Rectal smooth muscle tissue (tissue), 1 donor: ENCODE measurements around the gene TRABD.
"Not testable (repeated sequence)": the region's sequence is repeated elsewhere in the genome, so short reads cannot be mapped to it uniquely, and the experiment has no call there.

Experiments used
- H3K27ac ChIP-seq: one replicate; pipeline ENCODE4 v1.7.0; 2013; ENCODE audit warnings: low read depth, low read length, inconsistent platforms
- H3K27me3 ChIP-seq: one replicate; pipeline ENCODE4 v1.7.0; 2013; ENCODE audit warnings: low read length; ENCODE audit not compliant: control insufficient read depth, insufficient read depth
- H3K36me3 ChIP-seq: one replicate; pipeline ENCODE4 v1.7.0; 2013; ENCODE audit warnings: low read length; ENCODE audit not compliant: control insufficient read depth, insufficient read depth
- H3K4me1 ChIP-seq: one replicate; pipeline ENCODE4 v1.7.0; 2013; ENCODE audit warnings: low read length; ENCODE audit not compliant: control insufficient read depth, insufficient read depth
- H3K4me3 ChIP-seq: one replicate; pipeline ENCODE4 v1.7.0; 2013; ENCODE audit warnings: low read length
- H3K9ac ChIP-seq: one replicate; pipeline ENCODE4 v1.7.0; 2013; ENCODE audit warnings: low read length

Gene TRABD

DNA sequence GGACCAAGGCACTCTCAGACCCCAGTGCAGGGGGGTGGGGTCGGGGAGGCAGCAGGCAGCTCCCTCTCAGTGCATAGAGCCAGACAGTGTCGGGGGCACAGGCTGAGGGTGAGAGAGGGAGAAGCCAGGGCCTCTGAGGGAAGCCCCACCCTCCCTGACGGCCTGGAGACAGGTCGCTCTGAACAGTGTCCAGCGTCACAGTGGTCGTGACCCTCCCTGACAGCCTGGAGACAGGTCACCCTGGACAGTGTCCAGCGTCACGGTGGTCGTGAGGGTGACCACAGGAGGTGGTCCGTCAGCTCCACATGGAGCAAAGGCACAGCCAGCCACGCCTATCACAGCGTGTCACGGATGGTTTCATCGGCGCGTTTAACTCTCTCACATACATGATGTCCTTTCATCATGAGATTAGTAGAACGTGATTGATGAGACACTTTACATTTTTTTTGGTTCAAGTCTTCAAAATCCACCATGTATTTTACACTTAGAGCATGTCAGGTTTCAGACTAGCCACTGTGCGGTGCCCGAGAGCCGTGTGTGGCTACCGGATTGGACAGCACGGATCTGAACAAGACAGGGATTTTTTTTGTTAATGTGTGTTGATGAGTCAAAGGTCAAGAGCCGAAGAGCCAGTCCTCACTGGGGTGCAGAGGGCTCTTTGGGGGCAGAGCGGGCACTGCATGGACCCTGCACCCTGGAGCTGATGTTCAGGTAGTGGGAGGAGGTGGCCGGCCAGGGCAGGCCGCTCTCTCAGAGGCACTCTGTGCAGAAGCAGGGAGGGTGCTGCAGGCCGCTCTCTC, 39.1 kb upstream of the TRABD start:
- Histone ChIP-seq H3K36me3 (no peaks in the 10 kb centered on the region), H3K4me1 (no peaks in the 10 kb centered on the region), H3K27me3 (peaks cover 4% of the 10 kb centered on the region), H3K4me3 (no peak overlapping the region), H3K9ac (no peak overlapping the region), H3K27ac (no peak overlapping the region)

DNA sequence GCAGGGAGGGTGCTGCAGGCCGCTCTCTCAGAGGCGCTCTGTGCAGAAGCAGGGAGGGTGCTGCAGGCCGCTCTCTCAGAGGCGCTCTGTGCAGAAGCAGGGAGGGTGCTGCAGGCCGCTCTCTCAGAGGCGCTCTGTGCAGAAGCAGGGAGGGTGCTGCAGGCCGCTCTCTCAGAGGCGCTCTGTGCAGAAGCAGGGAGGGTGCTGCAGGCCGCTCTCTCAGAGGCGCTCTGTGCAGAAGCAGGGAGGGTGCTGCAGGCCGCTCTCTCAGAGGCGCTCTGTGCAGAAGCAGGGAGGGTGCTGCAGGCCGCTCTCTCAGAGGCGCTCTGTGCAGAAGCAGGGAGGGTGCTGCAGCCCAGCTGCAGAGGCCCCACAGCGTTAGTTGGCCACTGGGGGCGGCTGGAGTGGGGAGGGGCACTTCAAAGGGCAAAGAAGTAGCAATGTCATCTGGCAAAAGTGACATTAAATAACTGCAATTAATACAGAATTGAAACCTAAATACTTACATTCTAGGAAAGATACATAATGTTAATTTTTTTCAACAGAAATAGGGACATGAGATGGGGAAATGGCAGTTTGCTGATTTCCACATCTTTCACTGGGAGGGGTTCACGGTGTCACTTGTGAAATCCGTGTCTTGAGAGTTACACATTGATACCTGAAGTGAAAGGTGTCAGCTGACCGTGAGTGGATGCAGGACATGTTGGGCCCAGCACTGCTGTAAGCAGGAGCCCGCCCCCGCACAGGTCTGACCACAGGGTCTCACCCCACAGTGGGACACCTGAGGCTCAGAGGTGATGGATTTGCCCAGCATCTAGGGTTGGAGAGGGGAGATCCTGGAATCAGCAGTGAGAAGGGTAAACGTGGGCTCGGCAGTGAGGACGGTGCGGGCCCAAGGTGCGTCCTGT, 38.2 kb upstream of the TRABD start:
- H3K27ac ChIP-seq, H3K27me3 ChIP-seq, H3K9ac ChIP-seq, H3K4me3 ChIP-seq, H3K36me3 ChIP-seq, H3K4me1 ChIP-seq: not testable (repeated sequence)

DNA sequence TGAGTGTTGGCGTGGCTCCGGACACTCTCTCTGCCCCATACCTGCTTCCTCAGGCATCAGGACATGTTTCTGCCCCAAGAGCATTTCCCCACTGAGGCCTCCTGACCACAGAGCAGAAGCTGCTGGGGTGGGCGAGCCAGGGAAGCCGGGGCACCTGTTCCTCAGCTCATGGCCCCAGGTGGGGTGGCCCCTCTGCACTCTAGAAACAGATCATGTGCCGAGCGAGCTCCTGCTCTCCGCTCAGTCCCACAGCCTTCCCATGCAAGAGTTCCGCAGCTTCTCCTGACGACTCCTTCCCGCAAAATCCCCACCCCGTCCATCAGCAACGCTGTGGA, 37.6 kb upstream of the TRABD start:
- Histone ChIP-seq H3K4me3 (no peak overlapping the region), H3K27me3 (peaks cover 4% of the 10 kb centered on the region), H3K4me1 (no peaks in the 10 kb centered on the region), H3K27ac (no peak overlapping the region), H3K36me3 (no peaks in the 10 kb centered on the region), H3K9ac (no peak overlapping the region)

DNA sequence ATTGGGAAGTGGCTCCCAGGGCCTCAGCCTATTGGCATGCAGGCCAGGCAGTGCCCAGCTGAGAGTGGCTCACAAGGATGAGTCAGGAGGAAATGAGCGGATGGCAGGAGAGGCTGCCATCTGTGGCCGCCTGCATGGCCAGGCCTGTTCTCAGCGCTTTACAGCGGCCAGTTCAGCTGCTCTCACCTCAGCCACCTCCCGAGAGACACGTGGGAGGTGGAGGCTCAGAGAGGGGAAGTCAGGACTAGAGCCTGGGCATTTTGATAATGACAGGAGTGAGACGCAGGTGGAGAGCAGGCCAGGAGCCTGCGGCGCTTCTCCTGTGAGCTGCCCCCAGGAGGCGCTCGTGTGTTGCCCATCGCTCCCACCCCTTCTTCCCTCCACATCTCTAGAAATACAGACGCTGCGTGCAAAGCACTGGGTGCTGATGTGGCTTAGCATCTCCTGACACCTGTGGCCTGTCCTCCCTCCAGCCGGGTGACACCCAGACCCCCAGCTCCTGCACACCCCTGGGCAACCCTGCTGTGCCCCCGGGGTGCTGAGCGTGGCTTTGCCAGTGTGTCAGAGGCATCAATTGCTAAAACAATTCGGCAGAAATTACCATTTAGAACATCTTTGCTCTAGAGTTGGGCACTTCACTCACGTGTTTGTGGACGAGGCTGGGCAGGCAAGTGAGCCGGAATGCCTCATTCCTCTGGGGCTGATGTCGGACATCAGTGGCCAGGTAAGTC, 36.6 kb upstream of the TRABD start:
- Histone ChIP-seq H3K27me3 (peaks cover 4% of the 10 kb centered on the region), H3K9ac (no peak overlapping the region), H3K4me3 (no peak overlapping the region), H3K36me3 (no peaks in the 10 kb centered on the region), H3K27ac (no peak overlapping the region), H3K4me1 (no peaks in the 10 kb centered on the region)

DNA sequence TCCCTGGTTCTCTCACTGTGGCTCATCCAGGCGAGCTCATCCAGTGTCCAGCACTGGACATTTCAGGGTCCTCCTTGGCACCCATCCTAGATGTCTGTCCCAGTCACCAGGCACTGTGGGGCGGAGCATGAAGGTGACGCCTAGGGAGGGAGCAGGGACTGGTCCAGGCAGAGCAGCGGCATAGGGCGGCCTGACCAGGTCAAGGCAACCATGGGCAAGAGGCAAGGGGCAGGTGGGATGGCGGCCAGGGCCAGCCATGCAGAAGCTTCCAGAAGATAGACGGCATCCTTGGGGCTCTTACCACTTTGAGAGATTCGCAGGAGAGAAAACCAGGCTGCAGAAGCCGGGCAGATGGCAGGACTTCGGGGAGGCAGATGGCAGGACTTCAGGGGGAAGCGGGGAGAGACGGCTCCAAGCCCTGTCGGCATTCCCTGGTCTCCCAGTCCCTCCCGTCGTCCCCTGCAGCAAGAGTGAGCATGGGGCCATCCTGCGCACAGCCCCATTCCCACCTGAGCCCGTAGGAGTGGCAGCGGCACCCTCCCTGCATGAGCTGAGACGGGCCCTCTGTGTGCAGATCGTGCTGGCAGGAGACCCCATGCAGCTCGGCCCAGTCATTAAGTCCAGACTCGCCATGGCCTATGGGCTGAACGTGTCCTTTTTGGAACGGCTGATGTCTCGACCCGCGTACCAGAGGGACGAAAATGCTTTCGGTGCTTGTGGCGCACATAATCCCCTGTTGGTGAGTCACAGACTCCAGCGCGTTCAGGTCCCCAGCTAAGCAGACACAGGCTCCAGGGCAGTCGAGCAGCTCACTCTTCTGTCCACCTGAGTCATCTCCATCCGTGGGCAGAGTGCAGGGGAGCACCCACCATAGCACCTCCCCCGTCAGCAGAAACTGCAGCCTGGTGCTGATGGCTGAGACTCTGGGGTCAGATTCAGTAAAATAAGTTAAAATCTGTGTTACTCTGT, 35.3 kb upstream of the TRABD start:
- peaks cover 4% of the 10 kb centered on the region for H3K27me3 ChIP-seq
- H3K27ac ChIP-seq: no peak overlapping the region
- no peaks in the 10 kb centered on the region for H3K36me3 ChIP-seq
- no peak overlapping the region for H3K9ac ChIP-seq
- no peak overlapping the region for H3K4me3 ChIP-seq
- H3K4me1 ChIP-seq: no peaks in the 10 kb centered on the region

DNA sequence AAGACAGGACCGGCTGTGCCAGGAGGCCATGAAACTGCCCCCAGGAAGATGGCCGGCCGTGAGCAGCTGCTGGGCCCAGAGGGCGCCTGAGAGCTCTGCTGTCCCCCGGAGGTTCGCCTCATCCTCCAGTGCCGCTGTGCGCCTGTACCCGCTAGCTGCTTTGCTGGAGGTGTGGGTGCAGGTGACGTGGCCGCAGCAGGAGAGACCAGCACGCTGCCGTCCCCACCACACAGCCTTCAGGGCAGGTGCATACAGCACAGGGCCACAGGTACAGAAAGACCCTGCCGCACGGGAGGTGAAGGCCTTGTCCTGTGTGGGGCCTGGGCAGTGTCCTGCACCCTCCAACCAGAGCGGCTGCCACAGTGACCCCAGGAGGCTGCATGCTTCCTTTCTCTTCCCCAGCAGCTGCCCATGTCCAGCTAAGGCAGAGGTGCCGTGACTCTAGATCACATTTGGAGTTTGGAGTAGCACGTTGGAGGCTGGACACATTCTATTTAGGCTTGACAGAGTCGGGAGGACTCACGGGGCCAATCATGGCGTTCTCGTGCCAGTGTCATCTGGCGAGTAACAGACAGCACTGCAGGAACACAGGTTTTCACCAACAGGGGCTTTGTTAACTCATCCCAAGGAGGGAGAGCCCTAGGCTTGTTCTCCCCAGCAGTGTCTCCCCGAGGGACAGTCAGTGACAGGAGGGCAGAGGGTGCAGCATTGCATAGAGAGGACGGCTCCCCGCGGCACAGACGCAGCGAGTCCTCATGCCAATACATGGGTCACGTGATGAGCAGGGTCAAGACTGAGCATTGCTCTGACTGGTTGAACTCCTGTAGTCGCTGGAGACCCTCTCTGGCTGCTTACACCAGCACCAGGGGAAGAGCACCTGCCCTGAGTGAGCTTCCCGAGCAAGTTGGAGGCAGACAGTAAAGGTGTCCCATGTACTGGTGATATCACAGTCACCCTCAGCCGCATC, 33.9 kb upstream of the TRABD start:
- Histone ChIP-seq H3K36me3 (no peaks in the 10 kb centered on the region), H3K27me3 (no peaks in the 10 kb centered on the region), H3K9ac (no peak overlapping the region), H3K4me3 (no peak overlapping the region), H3K4me1 (no peaks in the 10 kb centered on the region), H3K27ac (no peak overlapping the region)

DNA sequence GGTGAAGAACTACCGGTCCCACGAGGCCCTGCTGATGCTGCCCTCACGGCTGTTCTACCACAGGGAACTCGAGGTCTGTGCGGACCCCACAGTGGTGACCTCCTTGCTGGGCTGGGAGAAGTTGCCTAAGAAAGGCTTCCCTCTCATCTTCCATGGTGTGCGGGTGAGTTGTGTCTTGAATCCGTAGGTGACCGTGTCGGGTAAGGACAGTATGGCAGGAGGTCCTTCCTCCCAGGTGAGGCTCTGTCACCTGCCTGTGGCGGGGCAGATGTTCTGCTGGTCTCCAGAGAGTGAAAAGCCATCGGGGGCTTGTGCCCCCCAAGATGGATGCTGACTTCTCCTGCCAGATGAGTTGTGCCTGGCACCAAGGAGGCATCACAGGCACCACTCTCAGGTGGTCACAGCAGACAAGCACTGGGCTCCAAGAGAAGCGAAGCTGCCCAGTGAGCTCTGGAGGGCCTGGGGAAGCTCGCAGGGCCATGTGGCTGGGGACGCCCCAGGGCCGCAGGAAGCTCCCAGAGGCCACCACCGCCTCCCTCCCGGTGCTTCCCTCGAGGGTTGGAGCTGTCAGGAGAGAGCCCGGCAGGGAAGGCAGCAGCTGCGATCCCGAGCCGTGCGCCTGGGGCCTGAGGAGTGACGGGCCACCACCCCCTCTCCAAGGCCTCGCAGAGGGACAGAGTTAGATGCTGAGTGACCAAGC, 32.5 kb upstream of the TRABD start:
- H3K27me3 ChIP-seq: no peaks in the 10 kb centered on the region
- no peaks in the 10 kb centered on the region for H3K4me1 ChIP-seq
- no peak overlapping the region for H3K4me3 ChIP-seq
- H3K36me3 ChIP-seq: no peaks in the 10 kb centered on the region
- no peak overlapping the region for H3K9ac ChIP-seq
- H3K27ac ChIP-seq: no peak overlapping the region

DNA sequence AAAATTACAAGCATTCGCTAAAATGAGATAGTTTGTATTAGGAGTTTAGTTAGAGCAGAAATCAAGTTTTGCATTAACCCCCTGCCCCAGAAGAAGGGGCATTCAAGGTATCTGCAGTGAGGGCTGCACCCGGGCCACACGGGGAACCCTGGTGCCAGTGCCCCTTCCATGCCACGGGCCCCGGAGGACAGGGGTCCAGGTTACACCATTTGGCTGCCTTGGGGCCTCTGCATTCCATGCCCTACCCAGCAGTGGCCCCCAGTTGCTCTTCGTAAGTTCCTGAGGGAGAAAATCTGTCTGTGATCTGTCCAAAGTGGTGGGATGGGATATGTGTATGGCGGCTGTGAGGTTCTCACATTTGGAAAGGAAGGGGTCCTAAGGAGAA, 32.0 kb upstream of the TRABD start:
- no peaks in the 10 kb centered on the region for H3K36me3 ChIP-seq
- H3K4me3 ChIP-seq: no peak overlapping the region
- no peaks in the 10 kb centered on the region for H3K27me3 ChIP-seq
- H3K27ac ChIP-seq: no peak overlapping the region
- H3K9ac ChIP-seq: no peak overlapping the region
- no peaks in the 10 kb centered on the region for H3K4me1 ChIP-seq

DNA sequence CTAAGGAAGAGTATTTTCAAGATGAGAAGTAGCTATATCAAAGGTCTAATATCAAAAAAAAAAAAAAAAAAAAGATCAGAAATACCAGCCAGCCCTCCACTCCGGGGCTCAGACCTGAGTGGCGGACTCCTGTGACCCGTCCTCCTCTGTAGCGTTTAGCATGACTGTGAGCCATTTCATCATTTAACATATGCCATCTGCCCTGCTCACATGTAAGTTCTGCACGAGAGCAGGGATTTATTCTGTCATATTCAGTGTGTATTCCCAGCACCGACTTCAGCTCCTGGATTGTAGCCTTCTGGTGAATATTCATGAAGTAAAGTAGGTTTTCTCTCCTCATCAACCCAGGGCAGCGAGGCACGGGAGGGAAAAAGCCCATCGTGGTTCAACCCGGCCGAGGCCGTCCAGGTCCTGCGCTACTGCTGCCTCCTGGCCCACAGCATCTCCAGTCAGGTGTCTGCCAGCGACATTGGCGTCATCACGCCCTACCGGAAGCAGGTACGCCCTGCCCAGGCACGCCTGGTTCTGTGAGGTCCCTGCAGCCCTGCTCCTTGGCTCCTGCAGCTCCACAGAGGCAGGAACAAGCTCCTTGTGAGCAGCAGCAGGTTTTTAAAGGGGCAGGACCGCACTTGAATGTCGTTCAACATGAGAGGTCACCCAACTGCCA, 27.9 kb upstream of the TRABD start:
- Histone ChIP-seq H3K4me3 (no peak overlapping the region), H3K27ac (no peak overlapping the region), H3K4me1 (no peaks in the 10 kb centered on the region), H3K9ac (no peak overlapping the region), H3K27me3 (no peaks in the 10 kb centered on the region), H3K36me3 (no peaks in the 10 kb centered on the region)

DNA sequence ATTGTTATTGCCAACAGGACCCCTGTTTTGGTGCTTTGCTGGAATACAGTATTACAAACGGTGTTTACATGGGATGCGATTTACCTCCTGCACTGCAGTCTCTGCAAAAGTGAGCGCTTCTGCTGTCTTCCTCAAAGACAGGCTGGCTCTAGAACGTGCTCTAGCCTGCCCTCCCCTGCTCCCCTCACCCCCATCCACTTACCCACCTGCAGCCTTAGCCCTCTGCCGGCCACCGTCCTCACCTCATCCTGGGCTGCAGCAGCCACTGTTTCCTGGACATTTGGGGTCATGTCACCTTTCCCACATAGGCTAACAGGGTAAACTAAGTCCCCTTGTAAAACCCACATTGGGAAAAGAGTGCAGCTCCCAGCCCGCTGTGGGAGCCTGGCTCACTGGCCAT, 24.8 kb upstream of the TRABD start:
- H3K4me3 ChIP-seq: no peak overlapping the region
- no peaks in the 10 kb centered on the region for H3K27me3 ChIP-seq
- no peaks in the 10 kb centered on the region for H3K36me3 ChIP-seq
- no peak overlapping the region for H3K9ac ChIP-seq
- no peak overlapping the region for H3K27ac ChIP-seq
- H3K4me1 ChIP-seq: no peaks in the 10 kb centered on the region
